GM12878 (cell line): Measurements from ENCODE around the gene FAF1. TPM values are rescaled to one million over a fixed set of nuclear protein-coding genes. Genes with fewer than 3 reads are reported as not detected.

ENCODE experiments used
- BCLAF1 ChIP-seq: fragments of 450-650 bp; IDR thresholded peaks from 2 replicates; pipeline ENCODE4 v1.6.1; 2017; ENCODE audit warnings: antibody characterized with exemption, mild to moderate bottlenecking, moderate library complexity
- BMI1 ChIP-seq: fragments of 450-650 bp; IDR thresholded peaks from 2 replicates; pipeline ENCODE4 v1.6.1; 2016; ENCODE audit warnings: mild to moderate bottlenecking, moderate library complexity, borderline replicate concordance
- CBFB ChIP-seq: IDR thresholded peaks from 2 replicates; pipeline ENCODE4 v1.6.1; 2016; ENCODE audit warnings: antibody characterized with exemption, low read depth
- CBX3 ChIP-seq: fragments of 200-600 bp; sonication (generic); IDR thresholded peaks from 2 replicates; pipeline ENCODE4 v1.6.1; 2016; ENCODE audit warnings: low read depth, borderline replicate concordance
- CTCF ChIP-seq, 3 experiments: IDR thresholded peaks in 2 of 3; conservative IDR thresholded peaks in 1 of 3; 2 replicates each; pipeline ENCODE4 v1.5.1; 2011; ENCODE audit warnings: low read depth in 3 of 3, low read length in 3 of 3, mild to moderate bottlenecking in 3 of 3, control low read depth in 2 of 3, moderate library complexity in 2 of 3, inconsistent platforms in 1 of 3, mixed read lengths in 1 of 3; ENCODE audit not compliant: control insufficient read depth in 2 of 3, insufficient read depth in 1 of 3; ENCODE audit errors: extremely low read depth in 1 of 3
- DPF2 ChIP-seq: fragments of 450-650 bp; IDR thresholded peaks from 2 replicates; pipeline ENCODE4 v1.6.1; 2017; ENCODE audit warnings: mild to moderate bottlenecking
- E4F1 ChIP-seq: fragments of 450-650 bp; IDR thresholded peaks from 2 replicates; pipeline ENCODE4 v1.6.1; 2018; ENCODE audit warnings: borderline replicate concordance, mild to moderate bottlenecking; ENCODE audit not compliant: partially characterized antibody
- GABPA ChIP-seq: IDR thresholded peaks from 2 replicates; pipeline ENCODE4 v1.6.1; 2014; ENCODE audit warnings: antibody characterized with exemption, low read depth, mild to moderate bottlenecking, inconsistent platforms
- IRF5 ChIP-seq: fragments of 450-650 bp; IDR thresholded peaks from 2 replicates; pipeline ENCODE4 v1.6.1; 2017; ENCODE audit warnings: borderline replicate concordance
- MAX ChIP-seq: IDR thresholded peaks from 2 replicates; pipeline ENCODE4 v1.6.1; 2012; ENCODE audit warnings: low read depth, low read length, improper control_type of control experiment
- NFYB ChIP-seq: IDR thresholded peaks from 2 replicates; pipeline ENCODE4 v1.6.1; 2011; ENCODE audit warnings: low read depth, mild to moderate bottlenecking, low read length, improper control_type of control experiment, moderate library complexity; ENCODE audit not compliant: insufficient read depth
- SREBF2 ChIP-seq: IDR thresholded peaks from 2 replicates; pipeline ENCODE4 v1.6.1; 2012; ENCODE audit warnings: mild to moderate bottlenecking, low read length
- STAT3 ChIP-seq: IDR thresholded peaks from 2 replicates; pipeline ENCODE4 v1.6.1; 2011; ENCODE audit warnings: low read depth, low read length, improper control_type of control experiment
- USF2 ChIP-seq: IDR thresholded peaks from 2 replicates; pipeline ENCODE4 v1.6.1; 2011; ENCODE audit warnings: low read depth, low read length, improper control_type of control experiment, borderline replicate concordance
- ZBTB4 ChIP-seq: fragments of 450-650 bp; formaldehyde crosslinking; IDR thresholded peaks from 2 replicates; pipeline ENCODE4 v1.4.0; 2022; ENCODE audit warnings: mild to moderate bottlenecking, moderate library complexity
- polyA plus RNA-seq, 11 experiments: library from polyadenylated mRNA; depleted of rRNA in 4 of 11; unstranded in 6 of 11; stranded (reverse) in 5 of 11; fragments of >200 nt; fragmentation: Nextera tagmentation in 4 of 11; fragmentation: Illumina TruSeq in 1 of 11; extraction: Ambion mirVana in 4 of 11; extraction: Trizol in 1 of 11; gene quantifications; 1 replicate in 1 of 11; 2 replicates in 10 of 11; pipeline versions ENCODE4 v1.2.1 to v1.2.3, GENCODE V29; 2011 to 2016; ENCODE audit warnings: inconsistent platforms in 2 of 11, missing spikeins in 2 of 11, low read depth in 1 of 11
- total RNA-seq, 4 experiments: library from RNA; depleted of rRNA in 3 of 4; stranded (reverse); fragments of >200 nt in 3 of 4; fragmentation: Illumina TruSeq in 1 of 4; extraction: Trizol in 1 of 4; gene quantifications; 2 replicates each; pipeline versions ENCODE4 v1.2.1 to v1.2.3, GENCODE V29; 2013 to 2021

The FAF1 gene
- total and polyA plus RNA-seq, 10 of the 15 experiments (the other 5 are each of a cell fraction or from before 2014, with no cell fraction given), result 8.6 to 54.5 (median 23.7) TPM

GRCh38 chr1:50968158-50968820 lies 8.2 kb upstream of the FAF1 start (continued):
- TF ChIP-seq MAX, result 0 out of 2 replicates have a peak, but pooled peaks have one; percentile 7
- TF ChIP-seq SREBF2, result no peak
- no peak for TF ChIP-seq USF2
- no peak for TF ChIP-seq CBX3
- peak; percentile 51; the same call in 1 of the 2 replicates for TF ChIP-seq DPF2
- no peak for TF ChIP-seq BCLAF1
- no peak for TF ChIP-seq IRF5
- TF ChIP-seq E4F1, result peak; percentile 21
- no peak for TF ChIP-seq ZBTB4 (CRISPR knock-in tag)
- TF ChIP-seq CTCF (IDR thresholded peaks at IDR 0.05 in 2 of 3, conservative IDR thresholded peaks at IDR 0.05 in 1 of 3; ENCODE audit: control insufficient read depth in 2 of 3, extremely low read depth in 1 of 3, insufficient read depth in 1 of 3, low read depth in 3 of 3, low read length in 3 of 3), result peak; percentile 28 to 36 (median 36); a peak in 4 of 6 replicates
- TF ChIP-seq BMI1, result no peak
- TF ChIP-seq GABPA, result no peak
- no peak for TF ChIP-seq CBFB
- TF ChIP-seq STAT3, result no peak
- TF ChIP-seq NFYB, result no peak
